Neural cell (in vitro differentiated cells): ENCODE results near the gene COL23A1.

ENCODE experiments used
- EP300 ChIP-seq: fragments of 450-650 bp; conservative IDR thresholded peaks from 2 replicates; pipeline ENCODE4 v1.6.1; 2014; ENCODE audit warnings: antibody characterized with exemption, mild to moderate bottlenecking, moderate library complexity; ENCODE audit not compliant: poor library complexity, severe bottlenecking
- EZH2 ChIP-seq: fragments of 200-600, 300-800 bp; shearing (Covaris generic), sonication (generic); IDR thresholded peaks from 2 replicates; pipeline ENCODE4 v1.6.1; 2014; ENCODE audit warnings: antibody characterized with exemption, low read length, borderline replicate concordance, mild to moderate bottlenecking; ENCODE audit not compliant: insufficient read depth, poor library complexity, severe bottlenecking
- RAD21 ChIP-seq: fragments of 450-650 bp; conservative IDR thresholded peaks from 2 replicates; pipeline ENCODE4 v1.6.1; 2014; ENCODE audit warnings: antibody characterized with exemption, mild to moderate bottlenecking, moderate library complexity
- TF ChIP-seq, protein P1 (sequence below): fragments of 450-650 bp; IDR thresholded peaks from 2 replicates; pipeline ENCODE4 v1.5.1; 2014; ENCODE audit warnings: antibody characterized with exemption, mild to moderate bottlenecking, moderate library complexity; ENCODE audit not compliant: poor library complexity, severe bottlenecking

DNA sequence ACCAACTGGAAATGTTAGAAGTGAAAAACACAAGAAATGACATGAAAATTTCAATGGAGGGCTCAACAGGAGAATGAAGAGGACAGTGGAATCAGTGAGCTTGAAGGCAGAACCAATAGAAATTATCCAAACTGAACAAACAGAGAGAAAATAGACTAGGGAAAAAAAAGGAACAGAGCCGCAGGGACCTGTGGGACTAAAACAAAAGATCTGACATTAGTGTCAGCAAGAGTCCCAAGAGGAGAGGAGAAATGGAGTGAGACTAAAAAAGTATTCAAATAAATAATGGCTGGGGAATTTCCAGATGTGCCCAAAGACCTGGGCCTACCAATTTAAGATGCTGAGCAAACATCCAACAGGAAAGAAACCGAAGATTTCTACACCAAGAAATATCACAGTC, 182.5 kb downstream of the COL23A1 start:
- TF ChIP-seq, protein P1, sequence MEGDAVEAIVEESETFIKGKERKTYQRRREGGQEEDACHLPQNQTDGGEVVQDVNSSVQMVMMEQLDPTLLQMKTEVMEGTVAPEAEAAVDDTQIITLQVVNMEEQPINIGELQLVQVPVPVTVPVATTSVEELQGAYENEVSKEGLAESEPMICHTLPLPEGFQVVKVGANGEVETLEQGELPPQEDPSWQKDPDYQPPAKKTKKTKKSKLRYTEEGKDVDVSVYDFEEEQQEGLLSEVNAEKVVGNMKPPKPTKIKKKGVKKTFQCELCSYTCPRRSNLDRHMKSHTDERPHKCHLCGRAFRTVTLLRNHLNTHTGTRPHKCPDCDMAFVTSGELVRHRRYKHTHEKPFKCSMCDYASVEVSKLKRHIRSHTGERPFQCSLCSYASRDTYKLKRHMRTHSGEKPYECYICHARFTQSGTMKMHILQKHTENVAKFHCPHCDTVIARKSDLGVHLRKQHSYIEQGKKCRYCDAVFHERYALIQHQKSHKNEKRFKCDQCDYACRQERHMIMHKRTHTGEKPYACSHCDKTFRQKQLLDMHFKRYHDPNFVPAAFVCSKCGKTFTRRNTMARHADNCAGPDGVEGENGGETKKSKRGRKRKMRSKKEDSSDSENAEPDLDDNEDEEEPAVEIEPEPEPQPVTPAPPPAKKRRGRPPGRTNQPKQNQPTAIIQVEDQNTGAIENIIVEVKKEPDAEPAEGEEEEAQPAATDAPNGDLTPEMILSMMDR: no peak
- no peak for TF ChIP-seq EZH2
- TF ChIP-seq EP300: no peak
- TF ChIP-seq RAD21: no peak
